IPS DF 19.7 (cell line): Measurements from ENCODE around the gene ATG2A.

Source experiments
- DNase-seq: peaks from one replicate; pipeline ENCODE4 v3.0.0-alpha.2; 2013; ENCODE audit warnings: low read depth, low spot score

ATG2A gene

GRCh38 chr11:64924910-64925284 is 7.9 kb upstream of the ATG2A start:
- DNase-seq, result no peak

GRCh38 chr11:64923944-64924909 is 7.2 kb upstream of the ATG2A start, which contains the start of gene PPP2R5B:
PPP2R5B (plus strand) TSS chr11:64924689; CDS start chr11:64925735, 1,046 bp downstream.
- DNase-seq, result peak; percentile 74

GRCh38 chr11:64923151-64923661 is 6.2 kb upstream of the ATG2A start:
- DNase-seq, result no peak

GRCh38 chr11:64921384-64921783 is 4.4 kb upstream of the ATG2A start:
- DNase-seq, result no peak

- DNase-seq, result no peak
Observed at GRCh38 chr11:64920124-64920523, 3.1 kb upstream of the ATG2A start.

- no peak for DNase-seq
Observed at GRCh38 chr11:64919627-64920026, 2.6 kb upstream of the ATG2A start.

GRCh38 chr11:64918017-64918416 is 1.0 kb upstream of the ATG2A start:
- DNase-seq, result no peak

GRCh38 chr11:64917663-64917995 is 620 bp upstream of the ATG2A start:
- no peak for DNase-seq

- DNase-seq, result no peak
Observed at GRCh38 chr11:64916040-64916774, 802 bp downstream of the ATG2A start.

- DNase-seq, result no peak
Observed at GRCh38 chr11:64915376-64915887, 1.6 kb downstream of the ATG2A start.

- no peak for DNase-seq
Observed at GRCh38 chr11:64914123-64914522, 2.9 kb downstream of the ATG2A start.

GRCh38 chr11:64913171-64913727 is 3.8 kb downstream of the ATG2A start:
- no peak for DNase-seq

GRCh38 chr11:64911689-64912088 is 5.3 kb downstream of the ATG2A start:
- no peak for DNase-seq

GRCh38 chr11:64911142-64911541 is 5.9 kb downstream of the ATG2A start:
- DNase-seq, result no peak

GRCh38 chr11:64910451-64911093 is 6.4 kb downstream of the ATG2A start:
- no peak for DNase-seq

- DNase-seq, result no peak
Observed at GRCh38 chr11:64909653-64910343, 7.2 kb downstream of the ATG2A start.

- no peak for DNase-seq
Observed at GRCh38 chr11:64908766-64909165, 8.2 kb downstream of the ATG2A start.

GRCh38 chr11:64906314-64906635 is 10.7 kb downstream of the ATG2A start:
- DNase-seq, result no peak

- DNase-seq, result no peak
Observed at GRCh38 chr11:64905516-64906313, 11.3 kb downstream of the ATG2A start.

GRCh38 chr11:64903291-64903833 is 13.6 kb downstream of the ATG2A start:
- DNase-seq, result no peak
